Activated gamma-delta T cell (primary cell): Measurements from ENCODE around the gene NXPE1.

Experiments used
- DNase-seq: peaks from one replicate; lab custom pipeline; 2025; lab: John Stamatoyannopoulos, UW

Gene NXPE1

GRCh38 chr11:114562166-114562916 lies 2.7 kb upstream of the NXPE1 start:
- no peak for DNase-seq

GRCh38 chr11:114556135-114556534 lies 3.5 kb downstream of the NXPE1 start:
- DNase-seq = no peak

- no peak for DNase-seq
Measured at GRCh38 chr11:114553642-114554041, 6.0 kb downstream of the NXPE1 start.

- DNase-seq = no peak
Measured at GRCh38 chr11:114551060-114551459, 8.6 kb downstream of the NXPE1 start.

- no peak for DNase-seq
Measured at GRCh38 chr11:114525682-114526081, 34.0 kb downstream of the NXPE1 start.

GRCh38 chr11:114524122-114524521 lies 35.6 kb downstream of the NXPE1 start:
- DNase-seq = no peak

- no peak for DNase-seq
Measured at GRCh38 chr11:114522818-114523217, 36.9 kb downstream of the NXPE1 start.

GRCh38 chr11:114511538-114511937 lies 48.1 kb downstream of the NXPE1 start:
- DNase-seq = no peak

- DNase-seq = no peak
Measured at GRCh38 chr11:114511079-114511478, 48.6 kb downstream of the NXPE1 start.

- no peak for DNase-seq
Measured at GRCh38 chr11:114501901-114502300, 57.8 kb downstream of the NXPE1 start.

- DNase-seq = no peak
Measured at GRCh38 chr11:114499756-114500155, 59.9 kb downstream of the NXPE1 start.

- no peak for DNase-seq
Measured at GRCh38 chr11:114496915-114497314, 62.8 kb downstream of the NXPE1 start.

GRCh38 chr11:114483929-114484328 lies 75.8 kb downstream of the NXPE1 start:
- DNase-seq = no peak

- no peak for DNase-seq
Measured at GRCh38 chr11:114482114-114482513, 77.6 kb downstream of the NXPE1 start.

GRCh38 chr11:114479331-114479730 lies 80.3 kb downstream of the NXPE1 start:
- no peak for DNase-seq

- DNase-seq = no peak
Measured at GRCh38 chr11:114478768-114479167, 80.9 kb downstream of the NXPE1 start.

GRCh38 chr11:114478001-114478410 lies 81.7 kb downstream of the NXPE1 start:
- DNase-seq = no peak

GRCh38 chr11:114472661-114473060 lies 87.0 kb downstream of the NXPE1 start:
- no peak for DNase-seq
